Activated CD4-positive, alpha-beta T cell treated with anti-CD3 and anti-CD28 coated beads, Interleukin-2, amount 10 ng/mL, durations not matched to agents 24 days and 14 days (primary cell): ENCODE data around the gene RPAP2. TPM values are rescaled to one million over a fixed set of nuclear protein-coding genes. Genes with fewer than 3 reads are reported as not detected.
A peak's percentile ranks its signal among the peaks of the same experiment; 100 is the strongest.
"Not testable (repeated sequence)": the region's sequence is repeated elsewhere in the genome, so short reads cannot be mapped to it uniquely, and the experiment has no call there.

ENCODE experiments used
- DNase-seq: peaks from one replicate; pipeline ENCODE4 v3.0.0; 2022
- H3K27ac Mint-ChIP-seq: one replicate; pipeline ENCODE4 v1.8.0; 2022; ENCODE audit warnings: mild to moderate bottlenecking, mixed read lengths
- H3K27me3 Mint-ChIP-seq: one replicate; pipeline ENCODE4 v1.8.0; 2022; ENCODE audit warnings: mixed read lengths
- H3K36me3 Mint-ChIP-seq: one replicate; pipeline ENCODE4 v1.8.0; 2022; ENCODE audit warnings: low read depth, mild to moderate bottlenecking, mixed read lengths
- H3K4me1 Mint-ChIP-seq: one replicate; pipeline ENCODE4 v1.8.0; 2021; ENCODE audit warnings: mixed read lengths
- H3K4me3 Mint-ChIP-seq: one replicate; pipeline ENCODE4 v1.8.0; 2022; ENCODE audit warnings: mild to moderate bottlenecking, moderate library complexity, mixed read lengths
- H3K9me3 Mint-ChIP-seq: one replicate; pipeline ENCODE4 v1.8.0; 2021; ENCODE audit warnings: mixed read lengths
- intact Hi-C: fragments of 100-400 bp; cut with micrococcal nuclease; formaldehyde crosslinking; loops from one replicate; pipeline ENCODE4 v1.15.1; 2023
- total RNA-seq: library from RNA; stranded (reverse); gene quantifications from 2 replicates; pipeline ENCODE4 v1.2.3, GENCODE V29; 2022

The RPAP2 gene
- total RNA-seq, 1 donor from 2014 or later: 46.8 TPM

DNA sequence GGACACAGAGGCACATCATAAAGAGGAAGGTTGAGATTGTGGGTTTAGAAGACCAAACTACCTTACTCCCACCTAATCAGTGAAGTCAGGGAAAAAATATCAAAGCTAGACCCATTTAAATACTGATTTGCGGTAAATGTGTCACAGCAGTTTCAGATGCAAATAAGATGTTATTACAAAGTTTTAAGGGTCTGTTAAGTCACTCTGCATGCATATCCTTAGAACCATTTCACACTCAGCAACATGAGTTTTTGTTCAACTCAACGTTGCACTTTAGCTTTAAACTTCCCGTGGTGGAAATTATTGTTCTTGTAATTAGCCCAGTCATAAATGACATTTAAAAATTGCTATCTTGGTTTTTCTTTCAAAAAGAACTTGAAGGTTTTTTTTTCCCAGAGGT lies 34.8 kb downstream of the RPAP2 start:
- H3K36me3 Mint-ChIP-seq: peaks cover 58% of the 10 kb centered on the region
- no peak overlapping the region for H3K4me3 Mint-ChIP-seq
- peaks cover 10% of the 10 kb centered on the region for H3K9me3 Mint-ChIP-seq
- no peaks in the 10 kb centered on the region for H3K27me3 Mint-ChIP-seq
- peaks cover 22% of the 10 kb centered on the region for H3K4me1 Mint-ChIP-seq
- no peak overlapping the region for H3K27ac Mint-ChIP-seq
- DNase-seq: no peak
- intact Hi-C loops: loop anchor here (1.0 to 5.0 kb wide), 3 partner anchors 9 to 34 kb away; no protein-coding TSS in a partner anchor

- peaks cover 6% of the 10 kb centered on the region for H3K4me1 Mint-ChIP-seq
- peaks cover 42% of the 10 kb centered on the region for H3K36me3 Mint-ChIP-seq
- H3K27ac Mint-ChIP-seq: no peak overlapping the region
- intact Hi-C loops: no loop called here
- DNase-seq: no peak
- no peaks in the 10 kb centered on the region for H3K9me3 Mint-ChIP-seq
- no peaks in the 10 kb centered on the region for H3K27me3 Mint-ChIP-seq
- H3K4me3 Mint-ChIP-seq: no peak overlapping the region
Measured at GRCh38 chr1:92340154-92340553, 41.3 kb downstream of the RPAP2 start.

DNA sequence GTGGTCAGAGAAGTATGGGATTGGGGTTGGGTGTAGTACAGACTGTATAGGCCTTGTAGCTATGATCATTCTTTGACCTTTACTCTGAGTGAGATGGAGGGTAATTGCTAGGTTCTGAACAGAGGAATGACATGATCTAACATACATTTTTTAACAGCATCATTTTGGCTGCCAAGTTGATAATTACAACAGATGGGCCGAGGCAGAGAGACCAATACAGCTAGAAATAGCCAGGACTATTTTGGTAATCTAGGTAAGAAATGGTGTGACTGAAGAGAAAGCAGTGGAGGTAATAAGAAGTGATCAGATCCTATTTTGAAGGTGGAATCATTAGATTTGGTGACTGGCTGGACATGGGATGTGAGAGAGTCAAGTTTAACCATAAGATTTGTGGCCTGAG lies 43.5 kb downstream of the RPAP2 start:
- Mint-ChIP-seq H3K4me3 (no peak overlapping the region), H3K27me3 (no peaks in the 10 kb centered on the region), H3K27ac (no peak overlapping the region), H3K4me1 (peaks cover 13% of the 10 kb centered on the region), H3K9me3 (no peaks in the 10 kb centered on the region), H3K36me3 (peaks cover 43% of the 10 kb centered on the region)
- intact Hi-C loops: no loop called here
- no peak for DNase-seq

DNA sequence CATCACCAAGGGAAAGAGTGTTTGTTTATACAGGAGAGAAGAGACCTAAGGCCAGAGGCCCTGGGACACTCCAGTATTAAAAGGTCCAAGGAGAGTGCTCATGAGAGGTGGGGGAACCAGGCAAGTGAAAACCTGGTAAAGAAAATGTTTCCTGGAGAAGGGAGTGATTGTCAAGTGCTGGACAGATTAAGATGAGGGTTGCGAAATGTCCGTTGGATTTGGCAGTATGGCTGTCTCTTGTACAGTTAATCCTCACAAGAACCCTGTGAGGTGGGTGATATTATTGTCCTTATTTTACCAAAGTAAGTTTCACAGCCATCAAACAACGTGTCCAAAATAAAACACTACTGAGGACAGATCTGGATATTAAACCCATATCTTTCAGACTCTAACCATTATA lies 44.2 kb downstream of the RPAP2 start:
- no peak overlapping the region for H3K27ac Mint-ChIP-seq

GRCh38 chr1:92346866-92347640 lies 48.2 kb downstream of the RPAP2 start:
- H3K27me3 Mint-ChIP-seq: no peaks in the 10 kb centered on the region
- peaks cover 4% of the 10 kb centered on the region for H3K9me3 Mint-ChIP-seq
- peaks cover 19% of the 10 kb centered on the region for H3K4me1 Mint-ChIP-seq
- DNase-seq: no peak
- H3K36me3 Mint-ChIP-seq: peaks cover 50% of the 10 kb centered on the region
- no peak overlapping the region for H3K4me3 Mint-ChIP-seq
- no peak overlapping the region for H3K27ac Mint-ChIP-seq
- intact Hi-C loops: no loop called here

More for the DNA sequence above, 44.2 kb downstream of the RPAP2 start:
- intact Hi-C loops: no loop called here
- no peaks in the 10 kb centered on the region for H3K27me3 Mint-ChIP-seq
- no peaks in the 10 kb centered on the region for H3K9me3 Mint-ChIP-seq
- H3K36me3 Mint-ChIP-seq: peaks cover 48% of the 10 kb centered on the region
- no peak overlapping the region for H3K4me3 Mint-ChIP-seq
- no peak for DNase-seq
- H3K4me1 Mint-ChIP-seq: peaks cover 14% of the 10 kb centered on the region

GRCh38 chr1:92352856-92353255 lies 54.0 kb downstream of the RPAP2 start:
- no peaks in the 10 kb centered on the region for H3K27me3 Mint-ChIP-seq
- H3K9me3 Mint-ChIP-seq: peaks cover 10% of the 10 kb centered on the region
- H3K27ac Mint-ChIP-seq: no peak overlapping the region
- H3K4me1 Mint-ChIP-seq: peaks cover 14% of the 10 kb centered on the region
- H3K36me3 Mint-ChIP-seq: peaks cover 52% of the 10 kb centered on the region
- DNase-seq: no peak
- intact Hi-C loops: no loop called here
- no peak overlapping the region for H3K4me3 Mint-ChIP-seq

- Mint-ChIP-seq H3K4me1 (peaks cover 12% of the 10 kb centered on the region), H3K9me3 (peaks cover 10% of the 10 kb centered on the region), H3K27ac (no peak overlapping the region), H3K27me3 (no peaks in the 10 kb centered on the region), H3K36me3 (peaks cover 53% of the 10 kb centered on the region), H3K4me3 (no peak overlapping the region)
- intact Hi-C loops: no loop called here
- DNase-seq: no peak
Measured at GRCh38 chr1:92354259-92354658, 55.4 kb downstream of the RPAP2 start.

DNA sequence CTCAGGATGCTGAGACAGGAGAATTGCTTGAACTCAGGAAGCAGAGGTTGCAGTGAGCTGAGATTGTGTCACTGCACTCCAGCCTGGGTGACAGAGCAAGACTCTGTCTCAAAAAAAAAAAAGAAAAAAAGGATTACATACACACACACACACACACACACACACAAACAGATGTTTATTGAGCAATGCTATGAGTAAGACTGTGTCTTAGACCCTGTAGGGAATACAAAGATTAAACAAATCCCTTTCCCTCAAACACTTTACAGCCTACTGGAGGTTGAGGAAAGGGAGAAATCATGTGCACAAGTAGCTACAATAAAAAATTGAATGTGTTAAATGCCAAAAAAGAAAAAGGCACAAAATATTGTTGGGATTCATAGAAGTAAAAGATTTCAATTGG lies 58.1 kb downstream of the RPAP2 start:
- peaks cover 58% of the 10 kb centered on the region for H3K36me3 Mint-ChIP-seq

DNA sequence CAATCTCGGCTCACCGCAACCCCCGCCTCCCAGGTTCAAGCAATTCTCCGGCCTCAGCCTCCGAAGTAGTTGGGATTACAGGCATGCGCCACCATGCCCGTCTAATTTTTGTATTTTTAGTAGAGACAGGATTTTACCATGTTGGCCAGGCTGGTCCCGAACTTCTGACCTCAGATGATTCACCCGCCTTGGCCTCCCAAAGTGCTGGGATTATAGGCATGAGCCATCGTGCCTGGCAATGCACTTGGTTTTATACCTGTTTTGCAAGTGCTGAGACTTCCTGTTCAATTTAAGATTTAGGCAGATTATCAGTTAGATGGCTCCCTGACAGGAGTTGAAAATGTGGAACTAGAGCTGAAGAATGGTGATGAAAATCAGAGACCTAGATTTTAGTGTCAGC lies 60.5 kb downstream of the RPAP2 start:
- Mint-ChIP-seq H3K36me3 (peaks cover 53% of the 10 kb centered on the region), H3K4me1 (peaks cover 21% of the 10 kb centered on the region)
- intact Hi-C loops, DNase-seq, H3K4me3 Mint-ChIP-seq, H3K27ac Mint-ChIP-seq, H3K27me3 Mint-ChIP-seq, H3K9me3 Mint-ChIP-seq: not testable (repeated sequence)

More for the DNA sequence above, 58.1 kb downstream of the RPAP2 start:
- no peak overlapping the region for H3K27ac Mint-ChIP-seq
- no peak for DNase-seq
- intact Hi-C loops: no loop called here
- H3K4me3 Mint-ChIP-seq: no peak overlapping the region
- H3K9me3 Mint-ChIP-seq: peaks cover 6% of the 10 kb centered on the region
- H3K4me1 Mint-ChIP-seq: peaks cover 17% of the 10 kb centered on the region
- H3K27me3 Mint-ChIP-seq: no peaks in the 10 kb centered on the region

GRCh38 chr1:92359986-92360385 lies 61.1 kb downstream of the RPAP2 start:
- Mint-ChIP-seq H3K36me3 (peaks cover 59% of the 10 kb centered on the region), H3K9me3 (no peaks in the 10 kb centered on the region), H3K4me1 (peaks cover 26% of the 10 kb centered on the region), H3K27me3 (no peaks in the 10 kb centered on the region), H3K4me3 (no peak overlapping the region), H3K27ac (no peak overlapping the region)
- intact Hi-C loops: no loop called here
- no peak for DNase-seq

DNA sequence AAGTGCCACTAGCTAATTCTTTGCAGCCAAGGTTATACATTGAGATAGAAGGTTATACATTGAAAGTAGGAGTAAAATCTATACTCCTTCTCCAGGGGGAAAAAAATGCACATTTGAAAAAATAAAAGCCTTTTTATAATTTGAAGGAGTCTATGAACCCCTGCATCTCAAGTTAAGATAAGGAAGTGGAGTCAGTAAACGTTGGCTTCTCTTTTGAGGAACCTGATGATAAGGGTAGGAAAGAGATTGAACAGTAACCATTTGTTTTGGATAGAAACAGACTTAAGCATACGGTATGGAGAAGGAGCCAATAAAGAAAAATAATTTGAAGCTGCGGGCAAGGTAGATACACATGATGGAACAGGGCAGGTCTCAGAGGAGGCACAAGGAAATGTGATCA lies 64.1 kb downstream of the RPAP2 start:
- DNase-seq: no peak
- Mint-ChIP-seq H3K4me1 (peaks cover 47% of the 10 kb centered on the region), H3K27me3 (no peaks in the 10 kb centered on the region), H3K9me3 (no peaks in the 10 kb centered on the region), H3K4me3 (no peak overlapping the region), H3K27ac (no peak overlapping the region), H3K36me3 (peaks cover 59% of the 10 kb centered on the region)
- intact Hi-C loops: no loop called here

GRCh38 chr1:92363401-92363800 lies 64.5 kb downstream of the RPAP2 start:
- Mint-ChIP-seq H3K4me1 (peaks cover 44% of the 10 kb centered on the region), H3K27ac (no peak overlapping the region), H3K36me3 (peaks cover 55% of the 10 kb centered on the region)

GRCh38 chr1:92365378-92366039 lies 66.7 kb downstream of the RPAP2 start:
- H3K9me3 Mint-ChIP-seq: no peaks in the 10 kb centered on the region
- DNase-seq: peak; percentile 61
- H3K4me3 Mint-ChIP-seq: peak overlapping the region; percentile 57
- no peaks in the 10 kb centered on the region for H3K27me3 Mint-ChIP-seq
- peaks cover 45% of the 10 kb centered on the region for H3K4me1 Mint-ChIP-seq
- peaks cover 55% of the 10 kb centered on the region for H3K36me3 Mint-ChIP-seq
- peak overlapping the region; percentile 73 for H3K27ac Mint-ChIP-seq
- intact Hi-C loops: loop anchor here (1.0 to 5.0 kb wide), 5 partner anchors 33 to 217 kb away; no protein-coding TSS in a partner anchor

More at GRCh38 chr1:92363401-92363800, 64.5 kb downstream of the RPAP2 start:
- Mint-ChIP-seq H3K27me3 (no peaks in the 10 kb centered on the region), H3K4me3 (no peak overlapping the region), H3K9me3 (no peaks in the 10 kb centered on the region)
- no peak for DNase-seq
- intact Hi-C loops: no loop called here

DNA sequence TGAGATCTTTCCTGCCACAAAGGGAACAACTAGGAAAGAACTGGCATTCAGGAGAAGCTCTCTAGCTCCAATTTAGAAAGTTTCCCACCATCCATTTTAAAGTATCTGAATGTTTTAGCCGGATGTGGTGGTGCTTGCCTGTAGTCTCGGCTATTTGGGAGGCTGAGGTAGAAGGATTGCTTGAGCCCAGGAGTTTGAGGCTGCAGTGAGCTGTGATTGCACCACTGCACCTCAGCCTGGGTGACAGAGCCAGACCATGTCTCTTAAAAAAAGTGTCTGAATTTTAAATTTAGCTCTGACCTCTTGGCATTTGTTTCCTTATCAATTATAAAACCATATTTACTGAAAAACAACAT lies 67.2 kb downstream of the RPAP2 start:
- no peaks in the 10 kb centered on the region for H3K9me3 Mint-ChIP-seq
- peak; percentile 58 for DNase-seq
- H3K27ac Mint-ChIP-seq: peak overlapping the region; percentile 73
- no peaks in the 10 kb centered on the region for H3K27me3 Mint-ChIP-seq
- peak overlapping the region; percentile 57 for H3K4me3 Mint-ChIP-seq
- intact Hi-C loops: loop anchor here (5.0 kb wide), 2 partner anchors 34 to 216 kb away; no protein-coding TSS in a partner anchor
- peaks cover 44% of the 10 kb centered on the region for H3K4me1 Mint-ChIP-seq
- H3K36me3 Mint-ChIP-seq: peaks cover 51% of the 10 kb centered on the region
